CMK (cell line): ENCODE results near the gene GRK5.

Experiments used
- DNase-seq: peaks from one replicate; pipeline ENCODE4 v3.0.0-alpha.2; 2010; ENCODE audit warnings: low read depth

GRK5 gene

GRCh38 chr10:119483001-119483400 lies 275.6 kb downstream of the GRK5 start:
- no peak for DNase-seq

- no peak for DNase-seq
Measured at GRCh38 chr10:119483839-119484238, 276.5 kb downstream of the GRK5 start.

- no peak for DNase-seq
Measured at GRCh38 chr10:119488675-119489074, 281.3 kb downstream of the GRK5 start.

- DNase-seq: no peak
Measured at GRCh38 chr10:119489991-119490326, 282.6 kb downstream of the GRK5 start.

- DNase-seq: peak; percentile 56
Measured at GRCh38 chr10:119491966-119492757, 284.8 kb downstream of the GRK5 start.

- DNase-seq: peak; percentile 45
Measured at GRCh38 chr10:119493155-119493554, 285.8 kb downstream of the GRK5 start.

GRCh38 chr10:119494236-119495020 lies 287.1 kb downstream of the GRK5 start:
- DNase-seq: no peak

GRCh38 chr10:119495021-119495505 lies 287.7 kb downstream of the GRK5 start:
- no peak for DNase-seq

- no peak for DNase-seq
Measured at GRCh38 chr10:119495545-119495944, 288.2 kb downstream of the GRK5 start.

GRCh38 chr10:119496273-119496672 lies 288.9 kb downstream of the GRK5 start:
- DNase-seq: no peak

GRCh38 chr10:119497243-119497642 lies 289.9 kb downstream of the GRK5 start:
- DNase-seq: no peak

- DNase-seq: no peak
Measured at GRCh38 chr10:119498889-119499676, 291.7 kb downstream of the GRK5 start.

- no peak for DNase-seq
Measured at GRCh38 chr10:119499677-119500002, 292.3 kb downstream of the GRK5 start.

- DNase-seq: no peak
Measured at GRCh38 chr10:119500123-119500795, 292.9 kb downstream of the GRK5 start.

- DNase-seq: no peak
Measured at GRCh38 chr10:119500821-119501220, 293.4 kb downstream of the GRK5 start.

GRCh38 chr10:119501690-119502089 lies 294.3 kb downstream of the GRK5 start:
- DNase-seq: no peak

GRCh38 chr10:119502209-119502608 lies 294.8 kb downstream of the GRK5 start:
- no peak for DNase-seq

GRCh38 chr10:119502618-119503155 lies 295.3 kb downstream of the GRK5 start:
- DNase-seq: no peak

GRCh38 chr10:119503821-119504220 lies 296.4 kb downstream of the GRK5 start:
- no peak for DNase-seq

- no peak for DNase-seq
Measured at GRCh38 chr10:119504651-119505050, 297.3 kb downstream of the GRK5 start.

GRCh38 chr10:119505131-119505551 lies 297.8 kb downstream of the GRK5 start:
- no peak for DNase-seq
